GM12875 (cell line): Measurements from ENCODE around the gene MYO10.

Experiments
- H3K4me3 ChIP-seq: one replicate; pipeline ENCODE4 v1.5.1; 2011; ENCODE audit warnings: low read depth, low read length, control low read depth
- CTCF ChIP-seq: IDR thresholded peaks from 2 replicates; pipeline ENCODE4 v1.5.1; 2011; ENCODE audit warnings: low read depth, mild to moderate bottlenecking, control low read depth, inconsistent platforms, low read length, moderate library complexity, borderline replicate concordance; ENCODE audit not compliant: insufficient read depth

MYO10 gene

GRCh38 chr5:16701134-16702099, 234.7 kb downstream of the MYO10 start:
- H3K4me3 ChIP-seq: no peak overlapping the region
- no peak for TF ChIP-seq CTCF

DNA sequence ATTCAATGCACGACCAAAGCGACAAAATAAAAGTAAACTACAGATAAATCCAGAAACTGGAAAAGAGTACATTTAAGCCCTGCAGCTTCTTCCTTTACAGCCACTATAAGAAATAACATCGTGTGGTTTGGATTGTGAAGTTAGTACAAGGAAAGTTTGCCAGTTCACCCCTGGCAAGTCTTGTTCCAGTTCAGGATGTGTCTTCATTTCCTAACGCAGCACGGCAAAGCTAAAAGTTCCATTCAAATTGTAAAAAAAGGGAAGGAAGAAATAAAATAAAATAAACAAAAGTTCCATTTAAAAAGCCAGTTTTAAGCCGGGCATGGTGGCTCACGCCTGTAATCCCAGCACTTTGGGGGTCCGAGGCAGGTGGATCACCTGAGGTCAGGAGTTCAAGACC, 236.0 kb downstream of the MYO10 start:
- H3K4me3 ChIP-seq: no peak overlapping the region
- no peak for TF ChIP-seq CTCF

DNA sequence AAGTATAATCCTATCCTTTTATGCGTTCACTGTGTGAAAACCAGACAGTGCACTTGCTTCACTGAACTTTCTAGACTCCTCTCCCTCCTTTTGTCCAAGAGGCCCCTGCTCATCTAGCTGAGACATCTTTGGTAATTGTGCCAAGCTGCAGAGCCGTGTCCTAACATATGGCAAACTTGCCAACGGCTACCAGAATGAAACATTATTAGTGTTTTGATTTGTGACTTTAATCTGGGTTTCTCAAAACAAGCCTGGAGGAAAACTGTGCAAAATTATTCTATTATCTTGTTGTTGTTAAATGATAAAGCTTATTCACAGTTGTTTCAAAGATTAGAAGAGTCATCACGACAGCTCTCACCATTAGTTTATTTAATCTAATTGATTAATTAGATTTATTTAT, 240.3 kb downstream of the MYO10 start:
- H3K4me3 ChIP-seq: no peak overlapping the region
- no peak for TF ChIP-seq CTCF

- no peak for TF ChIP-seq CTCF
- no peak overlapping the region for H3K4me3 ChIP-seq
Observed at GRCh38 chr5:16693879-16694278, 242.2 kb downstream of the MYO10 start.

DNA sequence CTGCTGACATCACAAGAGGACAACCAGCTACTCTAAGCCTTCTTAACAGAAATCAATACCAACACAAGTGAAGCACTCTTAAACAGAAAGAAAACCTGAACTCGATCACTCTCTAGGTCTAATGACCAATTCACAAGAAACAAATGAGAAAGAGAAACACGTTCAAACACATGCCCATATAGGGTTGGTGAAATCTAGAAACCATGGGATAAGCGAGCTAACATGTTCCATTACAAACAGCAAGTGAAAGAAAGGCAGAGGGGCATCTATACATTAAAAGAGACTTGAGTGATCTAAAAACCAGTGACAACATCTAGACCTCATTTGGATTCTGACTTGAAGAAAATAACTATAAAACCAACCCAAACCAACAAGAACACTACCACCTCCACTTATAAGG, 244.4 kb downstream of the MYO10 start:
- no peak overlapping the region for H3K4me3 ChIP-seq
- no peak for TF ChIP-seq CTCF

DNA sequence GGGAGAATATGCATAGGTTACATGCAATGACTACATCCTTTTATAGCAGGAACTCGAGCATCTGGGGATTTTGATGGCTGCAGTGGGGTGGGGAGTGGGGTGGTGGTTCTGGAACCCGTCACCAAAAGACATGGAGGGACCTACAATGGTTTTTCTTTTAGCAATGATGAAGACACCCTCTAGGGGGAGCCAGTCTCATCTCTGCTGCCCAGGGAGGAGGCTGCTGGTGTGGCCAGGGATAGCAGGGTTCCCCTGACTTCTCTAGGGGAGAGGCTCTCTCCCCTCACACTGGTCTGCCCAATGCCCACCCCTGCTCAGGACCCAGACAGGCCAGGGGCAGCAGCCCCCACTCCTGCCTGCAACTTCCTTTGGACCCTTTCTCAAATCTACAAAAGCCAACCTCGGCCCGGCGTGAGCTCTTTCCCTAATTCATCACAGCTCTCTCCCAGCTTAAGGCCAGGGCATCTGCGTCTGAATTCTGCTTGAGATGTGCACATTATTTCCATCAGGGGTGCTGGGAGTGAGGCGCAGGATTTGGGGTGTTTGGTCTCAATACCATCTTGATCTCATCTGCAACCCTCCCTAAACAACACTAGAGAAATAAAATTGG, 245.7 kb downstream of the MYO10 start:
- peak; percentile 59 for TF ChIP-seq CTCF
- H3K4me3 ChIP-seq: no peak overlapping the region

DNA sequence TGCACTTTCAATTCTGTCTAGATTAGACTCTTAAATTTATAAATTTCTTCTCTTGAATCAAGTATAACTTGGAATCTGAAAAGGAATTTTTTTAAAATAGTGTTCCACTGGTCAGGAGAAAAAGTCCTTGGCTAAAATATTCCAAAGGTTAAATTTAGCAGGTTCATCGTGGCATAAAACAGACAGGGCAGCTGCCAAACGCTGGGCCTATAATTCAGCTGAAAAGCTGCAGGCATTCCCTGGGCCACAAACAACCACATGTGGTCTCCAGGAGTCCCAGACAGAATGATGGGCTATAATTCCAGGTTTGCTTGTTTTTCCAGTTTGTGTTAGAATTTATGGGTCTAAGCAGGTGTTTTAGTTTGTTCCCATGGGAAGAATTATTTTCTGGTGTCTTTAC, 248.2 kb downstream of the MYO10 start:
- no peak overlapping the region for H3K4me3 ChIP-seq
- TF ChIP-seq CTCF: no peak
